NCI-H2196 (cell line): ENCODE measurements around the gene AFF3.

ENCODE experiments used
- DNase-seq: peaks from one replicate; lab custom pipeline; 2025; ENCODE audit not compliant: unreplicated experiment; lab: John Stamatoyannopoulos, UW

AFF3 gene

DNA sequence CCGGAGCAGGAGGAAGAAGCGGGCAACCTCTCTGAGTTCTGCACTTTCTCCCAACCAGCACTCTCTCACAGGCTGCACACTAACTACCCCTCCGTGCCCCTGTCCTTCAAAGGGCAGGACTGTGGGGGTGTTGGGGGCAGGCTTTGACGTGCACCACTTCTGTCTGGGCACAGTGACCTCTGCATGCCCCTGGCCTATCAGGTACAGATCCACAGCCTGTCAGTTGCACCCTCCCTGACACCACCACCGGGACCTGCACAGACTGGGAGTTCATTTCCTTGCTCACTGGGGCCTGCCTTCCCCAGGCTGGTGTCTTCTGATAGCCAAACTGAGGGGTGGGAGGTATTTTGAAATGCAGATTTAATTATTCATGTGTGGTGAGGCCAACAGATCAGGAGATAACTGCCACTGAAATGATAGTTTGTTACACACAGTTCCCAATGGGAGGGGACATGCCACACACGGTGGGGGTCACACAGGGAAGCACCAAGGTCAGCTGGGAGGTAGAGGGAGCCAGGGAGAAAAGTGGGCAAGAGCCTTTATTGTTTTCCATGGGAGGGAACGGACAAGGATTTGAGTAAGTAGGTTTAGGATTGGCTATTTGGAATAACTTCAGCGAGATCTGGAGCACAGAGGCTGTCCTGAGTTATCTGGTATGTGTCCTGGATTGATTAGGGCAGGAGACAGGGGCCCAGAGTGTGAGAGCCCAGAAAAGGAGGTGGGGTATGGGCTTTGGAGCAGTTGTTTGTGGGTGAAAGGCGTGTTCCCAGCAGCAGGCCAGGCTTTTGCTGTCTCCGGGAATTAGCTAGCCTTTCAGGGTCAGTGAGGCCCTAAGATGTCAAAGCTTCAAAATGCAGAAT is 251.6 kb downstream of the AFF3 start:
- no peak for DNase-seq

DNA sequence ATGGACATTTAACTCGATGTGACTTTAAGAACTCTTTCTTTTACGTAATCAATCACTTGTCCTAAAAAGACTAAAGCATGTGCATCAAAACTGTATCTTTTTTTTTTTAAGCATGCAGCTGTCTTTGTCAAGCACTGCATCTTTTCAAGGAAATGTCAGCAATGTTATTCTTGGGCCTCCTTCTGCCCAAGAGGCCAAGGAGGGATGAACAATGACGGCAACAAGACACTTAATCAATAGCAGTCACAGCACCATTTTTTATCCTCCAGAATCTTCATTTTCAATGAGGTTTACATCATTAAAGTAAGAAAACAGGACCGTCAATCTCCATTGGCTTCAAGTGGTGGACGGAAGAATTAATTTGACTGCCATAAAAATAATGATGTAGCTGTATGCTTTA is 253.8 kb downstream of the AFF3 start:
- DNase-seq = no peak

DNA sequence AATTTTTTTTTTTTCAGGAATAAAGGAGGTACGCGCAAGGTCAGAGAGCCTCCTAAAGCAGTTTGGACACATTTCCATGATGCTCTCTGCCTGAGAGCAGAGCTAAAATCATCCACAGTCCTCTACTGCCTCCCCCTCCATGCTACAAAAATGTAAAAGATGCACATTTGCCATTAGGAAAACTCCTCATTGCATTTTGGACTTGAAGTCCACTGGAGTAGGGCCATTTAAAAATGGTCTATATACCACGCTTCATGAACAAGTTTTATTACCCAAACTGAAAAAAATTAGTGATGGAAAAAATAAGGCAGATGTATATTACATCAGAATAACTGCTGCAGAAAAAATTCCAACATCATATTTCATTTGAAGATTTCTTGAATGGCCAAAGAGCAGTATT is 256.0 kb downstream of the AFF3 start:
- no peak for DNase-seq

DNA sequence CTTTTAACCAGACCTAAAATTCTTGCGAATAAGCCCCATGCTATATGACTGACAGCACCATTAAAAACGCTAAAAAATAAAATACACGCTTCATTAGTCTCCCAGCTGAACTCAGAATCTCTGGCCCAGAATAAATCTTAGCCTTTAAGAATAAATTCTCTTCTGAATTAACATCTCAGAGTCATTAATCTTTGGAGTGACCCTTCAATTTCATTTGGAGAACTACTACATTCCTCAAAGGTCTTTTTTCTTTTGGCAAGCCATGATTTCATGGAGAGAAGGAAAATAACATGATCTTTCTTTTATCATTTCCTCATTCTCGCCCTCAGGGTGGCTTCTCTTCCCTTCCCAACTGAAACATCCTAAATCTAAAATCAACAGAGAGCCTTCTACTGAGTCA is 259.0 kb downstream of the AFF3 start:
- DNase-seq = no peak

DNA sequence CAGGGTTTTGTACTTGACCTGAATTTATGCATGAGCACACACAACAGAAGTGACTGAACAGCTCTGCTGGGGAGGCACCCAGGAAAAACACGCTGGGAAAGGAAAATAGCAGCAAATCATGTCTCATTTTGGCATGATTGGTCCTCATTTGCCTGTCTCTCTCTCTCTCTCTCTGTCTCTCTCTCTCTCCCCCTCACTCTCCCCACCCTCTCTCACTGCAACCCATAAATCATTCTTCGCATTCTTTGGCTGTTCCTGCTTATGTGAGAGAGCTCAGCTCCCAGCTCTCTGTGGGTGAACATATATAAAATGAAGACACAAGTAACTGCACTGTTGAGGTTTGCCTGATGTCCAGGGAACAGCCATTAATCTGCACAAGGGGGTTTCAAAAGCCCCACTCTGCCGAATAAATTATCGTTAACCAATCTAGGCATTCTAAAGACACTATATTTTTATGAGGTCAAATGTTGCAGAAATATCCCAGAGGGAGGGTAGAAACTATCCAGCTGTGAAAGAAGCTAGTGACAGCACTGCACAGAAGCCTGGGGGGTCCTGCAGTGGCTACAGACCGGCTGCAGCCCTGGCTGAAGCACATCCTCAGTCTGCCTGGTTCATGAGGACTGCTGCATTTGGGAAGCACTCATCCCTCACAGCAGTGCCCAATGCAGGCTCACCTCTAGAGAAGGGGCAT is 260.3 kb downstream of the AFF3 start:
- no peak for DNase-seq

DNA sequence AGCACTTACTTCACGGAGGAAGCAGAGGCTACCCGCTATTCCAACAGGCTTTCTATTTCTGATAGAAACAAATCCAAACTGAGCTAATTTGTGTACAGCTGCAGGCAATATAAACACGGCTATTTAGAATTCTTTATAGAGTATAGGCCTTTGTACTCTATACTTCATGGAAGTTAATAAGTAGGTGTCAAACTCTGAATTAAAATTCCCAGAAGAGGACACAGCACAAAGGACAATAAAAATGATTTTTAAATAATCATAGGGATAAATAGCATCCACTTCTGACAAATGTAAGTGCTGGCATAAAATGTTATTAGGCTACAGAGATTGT is 261.5 kb downstream of the AFF3 start:
- no peak for DNase-seq

DNA sequence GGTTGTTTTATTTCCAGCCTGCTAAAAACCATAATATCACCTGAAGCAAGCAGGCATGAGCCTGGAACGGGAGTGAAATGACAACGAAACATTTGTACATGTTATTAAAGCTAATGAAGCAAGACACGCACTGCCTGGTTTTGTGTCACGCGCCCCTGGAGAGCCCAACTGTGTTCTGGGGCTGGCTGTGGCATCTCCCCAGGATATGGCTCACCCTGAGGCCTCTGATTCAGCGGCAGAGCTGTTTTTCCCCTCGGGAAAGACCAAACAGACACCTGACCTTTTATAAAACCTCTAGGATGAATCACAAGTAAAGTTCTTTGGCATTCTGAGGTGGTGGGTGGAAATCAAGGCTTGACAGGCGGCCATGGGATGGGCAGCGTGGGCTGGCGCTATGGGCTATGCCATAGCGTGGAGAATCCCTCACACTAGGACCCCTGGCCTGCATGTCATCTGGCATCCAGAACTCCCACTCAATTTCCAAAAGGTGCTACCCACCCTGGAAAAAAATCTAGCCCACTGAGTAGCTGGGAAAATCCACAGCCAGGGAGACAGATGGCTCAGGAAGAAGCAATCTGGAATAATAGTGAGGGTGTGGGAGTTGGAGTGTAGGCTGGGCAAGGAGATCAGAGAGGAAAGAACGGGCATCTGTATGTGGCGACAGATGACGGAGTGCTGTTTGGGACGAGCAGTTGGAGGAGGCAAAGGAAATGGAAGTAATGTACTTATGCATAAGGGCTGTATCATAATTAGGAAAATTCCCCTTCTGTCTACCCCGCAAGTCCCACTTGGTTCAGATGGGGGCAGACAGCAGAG is 262.0 kb downstream of the AFF3 start:
- no peak for DNase-seq

DNA sequence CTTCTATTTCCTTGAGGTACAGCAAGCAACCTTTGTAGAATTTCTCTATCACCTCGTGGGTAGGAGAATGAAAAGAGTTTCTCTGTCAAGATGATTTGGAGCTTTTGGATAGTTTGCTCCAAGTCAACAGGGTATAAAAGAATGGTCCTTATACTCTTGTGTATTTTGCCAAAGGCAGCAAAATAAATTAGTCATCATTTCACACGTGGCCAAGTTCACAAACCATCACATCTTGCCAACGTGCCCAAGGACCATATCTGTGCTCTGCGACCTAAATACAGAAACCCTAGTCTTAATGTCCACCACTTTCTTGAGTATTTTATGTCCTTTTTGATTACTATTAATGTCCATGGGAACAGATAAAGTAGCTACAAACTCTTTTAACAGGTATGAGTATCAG is 262.9 kb downstream of the AFF3 start:
- no peak for DNase-seq

DNA sequence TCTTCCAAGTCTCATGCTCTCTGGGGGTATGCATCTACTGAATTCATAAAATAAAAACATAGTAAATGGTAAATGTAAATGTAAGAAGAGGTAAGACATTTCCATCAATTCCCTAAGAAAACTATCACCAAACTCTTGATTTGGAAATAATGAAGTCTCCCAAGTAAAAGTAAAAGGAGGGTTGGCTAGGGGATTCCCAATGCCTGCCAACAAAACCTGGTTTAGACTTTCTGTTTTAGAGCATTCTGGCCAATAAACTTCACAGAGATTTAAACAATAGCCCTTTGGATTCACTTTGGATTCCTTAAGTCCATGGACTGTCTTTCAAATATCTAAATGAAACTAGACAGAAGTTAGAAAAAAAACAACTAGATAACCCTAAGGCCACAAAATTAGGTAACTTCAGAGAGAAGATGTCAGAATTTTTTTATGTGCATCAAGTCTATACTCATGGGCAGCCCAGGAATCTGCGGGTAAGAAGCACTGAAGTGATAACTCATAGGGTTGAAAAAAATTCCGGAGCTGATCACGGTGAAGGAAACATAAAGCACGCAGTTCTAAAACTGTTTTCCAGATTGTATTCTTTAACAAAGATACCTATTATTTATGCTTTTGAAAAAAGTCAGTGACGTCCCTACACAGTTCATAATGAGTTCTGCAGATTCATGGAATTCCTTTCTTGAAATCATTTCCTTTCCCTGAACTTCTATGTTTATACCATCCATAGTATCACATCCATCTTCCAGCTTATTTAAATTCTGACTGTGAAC is 263.6 kb downstream of the AFF3 start:
- no peak for DNase-seq

DNA sequence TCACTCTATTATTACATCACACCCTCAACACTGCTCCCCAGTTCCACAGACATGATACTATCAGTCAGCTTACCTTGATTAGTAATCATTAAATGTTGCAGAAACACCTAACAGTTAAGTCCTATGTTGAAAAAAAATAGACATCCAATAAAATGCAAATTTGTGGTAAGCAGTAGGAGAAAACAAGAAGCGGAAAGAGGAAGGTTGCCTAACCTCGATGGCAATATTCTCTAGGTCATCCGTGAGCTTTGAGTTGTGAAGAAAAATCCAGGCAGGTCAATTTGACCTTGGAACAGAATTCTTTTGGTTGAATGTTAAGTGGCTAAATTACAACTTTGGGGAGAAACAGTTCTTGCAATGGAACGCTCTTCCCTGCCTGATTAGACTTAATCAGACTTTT is 264.4 kb downstream of the AFF3 start:
- no peak for DNase-seq

DNA sequence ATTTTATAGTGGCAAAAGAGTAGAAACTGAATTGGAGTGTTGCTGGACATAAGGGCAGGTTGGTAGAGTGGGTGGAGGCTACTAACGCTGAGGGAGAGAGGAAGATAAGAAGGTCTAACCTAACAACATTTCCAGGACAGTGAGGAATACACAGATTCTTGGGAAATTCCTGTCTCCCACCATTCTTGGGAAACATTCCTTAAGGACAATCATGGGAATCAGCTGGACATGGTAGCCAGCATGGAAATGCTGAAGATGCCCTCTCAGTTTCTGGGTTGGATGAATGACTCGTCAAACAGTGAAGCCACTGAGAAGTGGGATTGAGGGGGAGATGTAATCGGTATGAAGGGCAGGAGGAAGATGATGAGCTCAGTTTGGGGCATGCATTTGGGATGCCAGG is 265.4 kb downstream of the AFF3 start:
- DNase-seq = no peak

DNA sequence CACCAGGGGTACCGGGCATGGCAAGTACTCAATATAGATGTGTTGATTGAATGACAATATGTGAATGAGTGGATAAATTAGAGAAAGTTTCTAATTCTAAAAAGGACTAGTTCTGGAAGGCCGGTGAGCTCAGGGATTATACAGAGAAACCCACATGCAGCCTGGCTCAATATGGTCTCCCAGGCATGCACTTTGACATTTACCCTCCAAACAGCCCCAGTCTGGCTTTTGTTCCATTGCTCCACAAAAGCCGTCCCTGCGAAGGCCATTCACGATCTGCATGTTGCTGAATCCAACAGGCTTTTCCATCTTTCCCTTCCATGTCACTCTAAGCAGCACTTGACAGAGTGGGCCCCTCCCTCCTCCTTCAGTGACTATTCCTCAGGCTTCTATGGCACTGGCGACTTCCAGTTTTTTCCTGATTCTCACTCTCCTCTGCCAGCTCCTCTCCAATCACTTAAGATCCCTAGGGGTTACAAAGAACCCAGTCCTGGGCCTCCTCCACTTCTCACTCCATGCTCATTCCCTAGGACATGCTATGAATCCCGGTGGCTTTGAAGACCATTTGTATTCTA is 266.7 kb downstream of the AFF3 start:
- no peak for DNase-seq

DNA sequence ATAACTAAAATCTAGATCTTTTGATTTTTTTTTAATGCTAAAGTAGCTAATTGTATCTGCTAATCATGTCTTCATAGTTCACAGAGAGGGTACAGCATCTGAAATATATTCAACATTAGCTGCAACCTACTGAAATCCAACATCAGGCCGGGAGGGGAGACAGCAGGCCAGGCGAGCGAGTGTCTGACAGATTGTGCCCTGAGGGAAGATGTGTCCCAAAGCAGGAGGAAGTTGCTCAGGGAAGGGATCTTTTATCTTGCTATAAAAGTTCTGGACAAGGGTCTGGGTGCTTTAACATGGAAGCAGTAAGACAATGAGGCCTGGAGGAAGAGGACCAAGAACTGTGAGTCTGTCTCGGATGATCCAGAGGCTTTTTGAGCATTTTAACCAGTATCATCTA is 274.1 kb downstream of the AFF3 start:
- no peak for DNase-seq

DNA sequence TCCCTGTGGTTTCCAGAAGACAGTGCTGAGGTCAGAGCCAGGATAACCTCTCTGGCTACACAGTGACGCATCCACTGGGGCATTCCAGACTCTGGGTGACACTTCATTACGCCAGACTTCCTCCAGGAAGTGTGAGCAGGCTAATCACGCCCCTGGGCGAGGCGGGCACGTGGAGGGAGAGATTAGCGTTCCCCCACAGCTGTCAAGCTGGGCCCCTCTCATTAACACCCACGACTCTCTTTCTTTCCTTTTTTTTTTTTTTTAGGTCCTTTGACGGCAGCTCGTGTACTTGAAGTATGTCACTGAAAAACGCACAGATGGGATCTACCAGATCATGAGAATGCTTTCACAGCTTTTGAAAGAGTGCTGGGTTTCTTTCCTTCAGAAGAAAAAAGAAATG is 274.6 kb downstream of the AFF3 start:
- no peak for DNase-seq

DNA sequence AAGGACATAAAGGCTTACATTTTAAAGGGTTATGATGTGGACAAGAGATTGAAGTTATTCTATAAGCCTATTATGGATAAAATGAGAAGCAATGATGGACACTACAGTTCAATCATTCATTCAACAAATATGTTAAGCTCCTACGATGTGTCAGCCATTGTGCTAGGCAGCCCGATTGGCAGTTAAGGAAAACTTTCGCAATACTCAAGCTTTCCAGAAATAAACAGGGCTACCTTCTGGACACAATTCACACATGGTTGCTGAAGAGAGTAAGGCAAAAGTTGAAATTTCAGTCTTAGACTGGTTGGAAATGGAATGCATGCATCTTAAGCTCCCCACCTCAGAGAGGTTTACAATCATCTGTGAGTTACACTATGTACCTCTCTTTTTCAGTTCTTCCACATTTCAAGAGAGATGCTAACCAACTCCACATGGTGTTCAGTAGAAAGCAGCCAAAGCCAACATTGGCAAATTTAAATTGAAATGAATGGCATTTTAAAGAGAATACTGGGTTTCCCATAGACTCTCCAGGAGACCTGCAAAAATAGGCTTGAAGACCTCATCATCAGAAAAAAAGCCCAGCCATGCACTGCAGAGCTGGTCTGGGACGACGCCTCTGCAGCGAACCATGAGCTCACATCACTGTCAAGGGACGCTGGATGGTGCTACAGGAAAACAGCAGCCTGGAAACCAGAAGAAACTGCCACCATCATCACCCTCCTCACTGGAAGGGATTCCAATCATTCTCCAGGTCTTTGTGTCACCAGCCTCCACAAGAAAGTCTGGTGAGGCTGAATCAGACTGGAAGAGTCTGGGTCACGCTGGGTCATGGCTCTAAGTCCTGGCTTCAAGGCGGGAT is 276.3 kb downstream of the AFF3 start:
- no peak for DNase-seq

DNA sequence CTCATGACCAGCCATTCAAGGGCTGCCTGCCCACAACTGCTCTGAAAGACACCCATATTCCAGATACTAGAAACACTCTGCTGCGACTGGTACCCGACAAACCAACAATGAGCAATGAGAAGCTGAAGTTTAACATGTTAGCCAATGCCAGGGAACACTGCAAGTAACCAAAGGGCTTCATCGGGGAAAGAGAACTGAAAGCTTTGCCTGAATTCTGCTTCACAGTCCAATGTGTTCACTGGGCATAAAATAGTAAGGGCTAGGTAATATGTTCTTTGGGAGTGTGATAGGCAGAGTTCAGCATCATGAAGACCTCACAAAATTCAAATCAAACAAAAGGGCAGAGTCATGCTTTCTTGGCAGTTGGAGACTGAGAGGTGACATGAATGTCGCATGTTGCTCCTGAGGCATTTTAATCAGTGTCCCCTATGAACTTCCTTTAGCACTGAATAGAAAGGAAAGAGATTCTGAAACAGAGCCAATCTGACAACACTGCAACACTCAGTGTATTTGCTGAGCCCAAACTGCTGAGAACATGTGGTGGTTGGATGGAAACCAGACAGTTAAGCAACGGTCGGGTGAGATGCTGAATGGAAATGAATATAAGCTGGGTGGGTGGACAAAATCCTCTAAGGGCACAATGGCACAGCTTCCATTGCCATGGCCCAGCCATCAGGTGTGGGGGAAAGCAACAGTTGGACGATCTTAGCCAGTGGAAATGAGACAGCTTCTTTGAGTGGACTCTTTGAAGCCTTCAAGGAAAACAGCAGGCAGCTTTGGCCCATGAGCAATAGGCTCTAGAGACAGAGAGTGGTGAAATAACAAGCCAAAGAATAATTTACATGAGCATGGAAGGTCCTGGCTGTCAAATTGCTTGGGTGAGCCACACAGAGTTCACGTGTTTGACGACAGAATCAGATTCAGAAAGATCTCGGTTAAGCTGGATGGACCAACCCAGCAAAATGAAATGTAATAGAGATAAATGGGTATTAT is 277.5 kb downstream of the AFF3 start:
- no peak for DNase-seq

DNA sequence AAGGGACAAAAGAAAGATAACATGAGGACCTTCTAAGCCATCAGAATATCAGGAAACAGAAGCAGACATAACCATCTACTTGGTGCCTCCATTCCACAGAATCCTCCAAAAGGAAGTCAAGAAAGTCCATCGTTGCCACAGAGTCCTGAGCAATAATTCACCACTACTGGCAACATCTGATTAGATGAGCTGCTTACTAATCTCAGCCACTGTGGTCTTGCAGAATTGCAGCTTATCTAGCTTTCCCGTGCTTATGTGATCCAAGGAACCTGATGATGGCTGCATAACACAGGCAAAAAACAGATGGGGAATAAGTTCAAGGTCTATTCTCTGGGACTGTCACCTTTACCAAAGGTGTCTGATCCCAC is 278.5 kb downstream of the AFF3 start:
- no peak for DNase-seq

DNA sequence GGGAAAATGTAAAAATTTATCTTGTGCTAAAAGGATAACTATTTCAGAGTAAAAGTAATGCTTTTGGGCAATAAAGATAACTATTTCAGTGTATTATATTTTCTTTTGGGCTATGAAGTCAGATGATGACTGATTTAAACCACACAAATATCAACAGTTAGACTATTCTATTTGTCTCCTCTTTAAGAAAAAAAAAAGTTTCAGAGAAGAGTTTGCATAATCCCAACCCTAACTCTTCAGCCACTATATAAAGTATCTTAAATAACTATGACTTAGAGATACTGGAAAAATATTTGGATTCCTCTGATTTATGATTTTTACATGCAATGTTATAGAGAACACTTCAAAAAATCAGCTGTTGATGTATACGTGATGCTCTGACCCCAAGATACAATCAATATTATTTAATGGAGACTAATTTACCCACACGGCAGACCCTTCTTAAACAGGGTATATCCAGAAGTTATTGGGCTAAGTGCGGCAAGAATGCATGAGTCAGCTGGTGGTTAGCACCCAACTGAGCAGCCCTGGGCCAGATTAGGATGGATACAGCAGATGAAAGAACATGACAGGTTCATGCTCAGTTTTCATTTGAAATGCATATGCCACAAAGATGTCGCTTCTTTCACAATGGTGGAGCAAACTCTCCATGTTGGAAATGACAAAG is 279.0 kb downstream of the AFF3 start:
- DNase-seq = no peak
